ENCODE measurements around the gene FSTL1.

FSTL1 gene

GRCh38 chr3:120364101-120364500, 86.7 kb downstream of the FSTL1 start:
- no peak overlapping the region for H3K27ac ChIP-seq
- no peak for TF ChIP-seq CTCF (IDR thresholded peaks at IDR 0.05)
- TF ChIP-seq ZFX (IDR thresholded peaks at IDR 0.05; ENCODE audit: borderline replicate concordance), result no peak

GRCh38 chr3:120357807-120358206, 93.0 kb downstream of the FSTL1 start:
- H3K27ac ChIP-seq, result no peak overlapping the region
- TF ChIP-seq ZFX (IDR thresholded peaks at IDR 0.05; ENCODE audit: borderline replicate concordance), result no peak
- TF ChIP-seq CTCF (IDR thresholded peaks at IDR 0.05), result no peak

- H3K27ac ChIP-seq, result no peak overlapping the region
- TF ChIP-seq ZFX (IDR thresholded peaks at IDR 0.05; ENCODE audit: borderline replicate concordance), result no peak
- TF ChIP-seq CTCF (IDR thresholded peaks at IDR 0.05), result no peak
Observed at GRCh38 chr3:120355486-120355885, 95.3 kb downstream of the FSTL1 start.

GRCh38 chr3:120353463-120353862, 97.3 kb downstream of the FSTL1 start:
- no peak overlapping the region for H3K27ac ChIP-seq
- TF ChIP-seq CTCF (IDR thresholded peaks at IDR 0.05) (no peak), ZFX (IDR thresholded peaks at IDR 0.05; ENCODE audit: borderline replicate concordance) (no peak)

GRCh38 chr3:120352017-120352416, 98.8 kb downstream of the FSTL1 start:
- no peak overlapping the region for H3K27ac ChIP-seq
- TF ChIP-seq CTCF (IDR thresholded peaks at IDR 0.05) (no peak), ZFX (IDR thresholded peaks at IDR 0.05; ENCODE audit: borderline replicate concordance) (no peak)

- TF ChIP-seq ZFX (IDR thresholded peaks at IDR 0.05; ENCODE audit: borderline replicate concordance), result no peak
- TF ChIP-seq CTCF (IDR thresholded peaks at IDR 0.05), result no peak
- peak overlapping the region; percentile 92 for H3K27ac ChIP-seq
Observed at GRCh38 chr3:120350401-120350941, 100.3 kb downstream of the FSTL1 start.

- TF ChIP-seq ZFX (IDR thresholded peaks at IDR 0.05; ENCODE audit: borderline replicate concordance) (no peak), CTCF (IDR thresholded peaks at IDR 0.05) (no peak)
- peak overlapping the region; percentile 92 for H3K27ac ChIP-seq
Observed at GRCh38 chr3:120349855-120350125, 101.0 kb downstream of the FSTL1 start.

Measured in 22Rv1 (cell line).